Measurements from ENCODE around the gene PKDREJ. TPM values are rescaled to one million over a fixed set of nuclear protein-coding genes. Genes with fewer than 3 reads are reported as not detected.
A peak's percentile ranks its signal among the peaks of the same experiment; 100 is the strongest.

The PKDREJ gene
- total and polyA plus RNA-seq, 4 donors: 0.02 to 0.06 (median 0.03) TPM

GRCh38 chr22:46241396-46242007 is 21.6 kb downstream of the PKDREJ start:
- 83 to 85% methylated on average over 5 of the region's 5 CpGs for WGBS, 2 donors
- Histone ChIP-seq H3K9me3 (ENCODE audit: control insufficient read depth in 4 of 4, insufficient read depth in 3 of 4, low read length in 3 of 4) (no peaks in the 10 kb centered on the region), H3K9ac (ENCODE audit: insufficient read depth in 1 of 2, low read length in 2 of 2) (no peak overlapping the region), H3K27ac (ENCODE audit: low read depth in 1 of 2, low read length in 1 of 2) (peak overlapping the region in 1 of 2 donors; percentile 5), H3K4me1 (ENCODE audit: control insufficient read depth in 5 of 5, insufficient read depth in 5 of 5, low read length in 5 of 5) (peaks cover 2 to 12% (median 5%) of the 10 kb centered on the region in 5 donors), H3K27me3 (ENCODE audit: control insufficient read depth in 3 of 3, insufficient read depth in 3 of 3, low read length in 2 of 3) (no peaks in the 10 kb centered on the region), H3K4me3 (no peak overlapping the region), H3K36me3 (ENCODE audit: control insufficient read depth in 4 of 4, insufficient read depth in 4 of 4, low read length in 4 of 4) (peaks cover 5 to 20% (median 11%) of the 10 kb centered on the region in 4 donors)
- TF ChIP-seq CTCF (IDR thresholded peaks at IDR 0.05; ENCODE audit: control extremely low read depth, extremely low read depth): no peak
- ATAC-seq (ENCODE audit: insufficient read depth, low FRiP score) (no peak), DNase-seq (no peak)

GRCh38 chr22:46240907-46241306 is 22.2 kb downstream of the PKDREJ start:
- 83 to 88% methylated on average over 7 of the region's 7 CpGs for WGBS, 2 donors
- no peak for DNase-seq
- TF ChIP-seq CTCF (IDR thresholded peaks at IDR 0.05; ENCODE audit: control extremely low read depth, extremely low read depth): no peak
- peaks cover 5 to 20% (median 11%) of the 10 kb centered on the region in 4 donors for H3K36me3 ChIP-seq (ENCODE audit: control insufficient read depth in 4 of 4, insufficient read depth in 4 of 4, low read length in 4 of 4)
- no peak overlapping the region for H3K27ac ChIP-seq (ENCODE audit: low read depth in 1 of 2, low read length in 1 of 2)
- no peak for ATAC-seq (ENCODE audit: insufficient read depth, low FRiP score)
- H3K4me1 ChIP-seq (ENCODE audit: control insufficient read depth in 5 of 5, insufficient read depth in 5 of 5, low read length in 5 of 5): peaks cover 0 to 10% (median 4%) of the 10 kb centered on the region in 5 donors
- no peaks in the 10 kb centered on the region for H3K9me3 ChIP-seq (ENCODE audit: control insufficient read depth in 4 of 4, insufficient read depth in 3 of 4, low read length in 3 of 4)
- H3K27me3 ChIP-seq (ENCODE audit: control insufficient read depth in 3 of 3, insufficient read depth in 3 of 3, low read length in 2 of 3): no peaks in the 10 kb centered on the region
- H3K4me3 ChIP-seq: no peak overlapping the region
- no peak overlapping the region for H3K9ac ChIP-seq (ENCODE audit: insufficient read depth in 1 of 2, low read length in 2 of 2)

GRCh38 chr22:46240506-46240905 is 22.6 kb downstream of the PKDREJ start:
- ATAC-seq (ENCODE audit: insufficient read depth, low FRiP score): no peak
- peaks cover 0 to 6% (median 0%) of the 10 kb centered on the region in 5 donors for H3K4me1 ChIP-seq (ENCODE audit: control insufficient read depth in 5 of 5, insufficient read depth in 5 of 5, low read length in 5 of 5)
- DNase-seq: no peak
- H3K27me3 ChIP-seq (ENCODE audit: control insufficient read depth in 3 of 3, insufficient read depth in 3 of 3, low read length in 2 of 3): no peaks in the 10 kb centered on the region
- no peak overlapping the region for H3K4me3 ChIP-seq
- no peak for TF ChIP-seq CTCF (IDR thresholded peaks at IDR 0.05; ENCODE audit: control extremely low read depth, extremely low read depth)
- no peak overlapping the region for H3K27ac ChIP-seq (ENCODE audit: low read depth in 1 of 2, low read length in 1 of 2)
- H3K36me3 ChIP-seq (ENCODE audit: control insufficient read depth in 4 of 4, insufficient read depth in 4 of 4, low read length in 4 of 4): peaks cover 6 to 21% (median 11%) of the 10 kb centered on the region in 4 donors
- no peak overlapping the region for H3K9ac ChIP-seq (ENCODE audit: insufficient read depth in 1 of 2, low read length in 2 of 2)
- WGBS, 2 donors: 59 to 81% methylated on average over 6 of the region's 6 CpGs
- no peaks in the 10 kb centered on the region for H3K9me3 ChIP-seq (ENCODE audit: control insufficient read depth in 4 of 4, insufficient read depth in 3 of 4, low read length in 3 of 4)

- Histone ChIP-seq H3K4me3 (no peak overlapping the region), H3K36me3 (ENCODE audit: control insufficient read depth in 4 of 4, insufficient read depth in 4 of 4, low read length in 4 of 4) (peaks cover 7 to 23% (median 12%) of the 10 kb centered on the region in 4 donors), H3K4me1 (ENCODE audit: control insufficient read depth in 5 of 5, insufficient read depth in 5 of 5, low read length in 5 of 5) (peaks cover 0 to 2% (median 0%) of the 10 kb centered on the region in 5 donors), H3K27me3 (ENCODE audit: control insufficient read depth in 3 of 3, insufficient read depth in 3 of 3, low read length in 2 of 3) (no peaks in the 10 kb centered on the region), H3K9me3 (ENCODE audit: control insufficient read depth in 4 of 4, insufficient read depth in 3 of 4, low read length in 3 of 4) (no peaks in the 10 kb centered on the region), H3K9ac (ENCODE audit: insufficient read depth in 1 of 2, low read length in 2 of 2) (no peak overlapping the region), H3K27ac (ENCODE audit: low read depth in 1 of 2, low read length in 1 of 2) (no peak overlapping the region)
- no peak for DNase-seq
- TF ChIP-seq CTCF (IDR thresholded peaks at IDR 0.05; ENCODE audit: control extremely low read depth, extremely low read depth): no peak
- no peak for ATAC-seq (ENCODE audit: insufficient read depth, low FRiP score)
- WGBS, 2 donors: 83 to 94% methylated on average over 2 of the region's 2 CpGs
Observed at GRCh38 chr22:46240073-46240472, 23.1 kb downstream of the PKDREJ start.

Data from lung (tissue), 12 donors.